A549 (cell line): ENCODE data around the gene SCTR. TPM values are rescaled to one million over a fixed set of nuclear protein-coding genes. Genes with fewer than 3 reads are reported as not detected.

Experiments
- ATAC-seq, 2 experiments: fragments of 200-7000 bp in 1 of 2; fragments of >200 bp in 1 of 2; cut with Nextera tagmentation in 1 of 2; cut with Tn5 transposase in 1 of 2; 3 replicates each; pipeline versions ENCODE4 v1.8.0 to v1.9.1; 2018 to 2020; ENCODE audit warnings: mild to moderate bottlenecking in 1 of 2, moderate library complexity in 1 of 2
- CTCF ChIA-PET: fragments of 300-600 bp; sonication (Branson Sonifier 250); formaldehyde crosslinking; extraction: SDS; loops from one replicate; lab custom pipeline; 2021; ENCODE audit warnings: antibody characterized with exemption, inconsistent platforms; lab: Yijun Ruan, JAX
- POLR2A ChIA-PET: fragments of 350-600 bp; formaldehyde crosslinking; extraction: SDS; loops from one replicate; lab custom pipeline; 2021; ENCODE audit warnings: antibody characterized with exemption, inconsistent platforms; lab: Yijun Ruan, JAX
- DNase-seq, 2 experiments: peaks; one replicate each; pipeline versions ENCODE4 v3.0.0 to v3.0.0-alpha.2; 2011 to 2016; ENCODE audit warnings: low read depth in 1 of 2, low spot score in 1 of 2
- FAIRE-seq: peaks from 2 replicates; lab custom pipeline; 2011; peaks lifted over from hg19 to GRCh38; lab: Jason Lieb, UNC
- H3K27ac ChIP-seq, 2 experiments: fragments of >200 bp; sonication (Bioruptor Twin); formaldehyde crosslinking; 3 replicates each; pipeline ENCODE4 v1.5.1; 2016 to 2017
- H3K4me1 ChIP-seq: fragments of >200 bp; sonication (Bioruptor Twin); formaldehyde crosslinking; 3 replicates; pipeline ENCODE4 v1.6.1; 2016
- H3K4me2 ChIP-seq: fragments of >200 bp; sonication (Bioruptor Twin); formaldehyde crosslinking; 3 replicates; pipeline ENCODE4 v1.6.1; 2016
- H3K4me3 ChIP-seq: fragments of >200 bp; sonication (Bioruptor Twin); formaldehyde crosslinking; 3 replicates; pipeline ENCODE4 v1.5.1; 2016
- H3K9me3 ChIP-seq: fragments of >200 bp; sonication (Bioruptor Twin); formaldehyde crosslinking; 3 replicates; pipeline ENCODE4 v1.6.1; 2016
- CBX8 ChIP-seq: fragments of 200-600 bp; sonication (generic); IDR thresholded peaks from 2 replicates; pipeline ENCODE4 v1.6.1; 2016
- CHD4 ChIP-seq: fragments of 200-600 bp; sonication (generic); IDR thresholded peaks from 2 replicates; pipeline ENCODE4 v1.6.1; 2016; ENCODE audit warnings: antibody characterized with exemption, mild to moderate bottlenecking, borderline replicate concordance
- EHF ChIP-seq: fragments of 250-450 bp; sonication (Bioruptor Pico); IDR thresholded peaks from 2 replicates; pipeline ENCODE4 v1.5.0; 2020; ENCODE audit warnings: mild to moderate bottlenecking
- EHMT2 ChIP-seq: fragments of 200-600 bp; sonication (generic); IDR thresholded peaks from 2 replicates; pipeline ENCODE4 v1.6.1; 2016; ENCODE audit warnings: antibody characterized with exemption, low read depth, mild to moderate bottlenecking, moderate library complexity
- FOXS1 ChIP-seq: fragments of 250-450 bp; sonication (Bioruptor Pico); IDR thresholded peaks from 2 replicates; pipeline ENCODE4 v1.5.0; 2020; ENCODE audit warnings: mild to moderate bottlenecking, moderate library complexity
- GATA3 ChIP-seq: IDR thresholded peaks from 2 replicates; pipeline ENCODE4 v1.6.1; 2012; ENCODE audit warnings: borderline replicate concordance
- HEYL ChIP-seq: fragments of 250-450 bp; sonication (Bioruptor Pico); IDR thresholded peaks from 2 replicates; pipeline ENCODE4 v1.8.0; 2021; ENCODE audit warnings: mild to moderate bottlenecking, moderate library complexity
- HOXB5 ChIP-seq: fragments of 250-450 bp; sonication (Bioruptor Pico); IDR thresholded peaks from 2 replicates; pipeline ENCODE4 v1.5.0; 2020; ENCODE audit warnings: mild to moderate bottlenecking, moderate library complexity
- JUNB ChIP-seq: fragments of >200 bp; sonication (Bioruptor Twin); formaldehyde crosslinking; IDR thresholded peaks from 2 replicates; pipeline ENCODE4 v1.6.1; 2016
- KDM1A ChIP-seq: fragments of 200-600 bp; sonication (generic); IDR thresholded peaks from 2 replicates; pipeline ENCODE4 v1.6.1; 2016; ENCODE audit warnings: low read depth, mild to moderate bottlenecking
- KDM5A ChIP-seq: fragments of 200-600 bp; sonication (generic); IDR thresholded peaks from 2 replicates; pipeline ENCODE4 v1.6.1; 2016; ENCODE audit warnings: antibody characterized with exemption, mild to moderate bottlenecking
- MAFK ChIP-seq: fragments of 450-650 bp; IDR thresholded peaks from 2 replicates; pipeline ENCODE4 v1.6.1; 2014; ENCODE audit not compliant: partially characterized antibody
- MYC ChIP-seq: IDR thresholded peaks from 2 replicates; pipeline ENCODE4 v1.6.1; 2012; ENCODE audit warnings: mild to moderate bottlenecking, inconsistent platforms, low read length, improper control_type of control experiment, borderline replicate concordance
- NPAS2 ChIP-seq: fragments of 250-450 bp; sonication (Bioruptor Pico); IDR thresholded peaks from 2 replicates; pipeline ENCODE4 v1.8.0; 2022; ENCODE audit warnings: mild to moderate bottlenecking, moderate library complexity, borderline replicate concordance
- NR3C1 ChIP-seq: fragments of >200 bp; sonication (Bioruptor Twin); formaldehyde crosslinking; IDR thresholded peaks from 3 replicates; pipeline ENCODE4 v1.6.1; 2017
- PHF8 ChIP-seq: fragments of 200-600 bp; sonication (generic); IDR thresholded peaks from 2 replicates; pipeline ENCODE4 v1.6.1; 2016; ENCODE audit warnings: low read depth, mild to moderate bottlenecking, antibody characterized with exemption, moderate library complexity, borderline replicate concordance
- RAD21 ChIP-seq, 2 experiments: fragments of >200 bp in 1 of 2; sonication (Bioruptor Twin) in 1 of 2; formaldehyde crosslinking in 1 of 2; IDR thresholded peaks in 1 of 2; conservative IDR thresholded peaks in 1 of 2; 2 replicates in 1 of 2; 3 replicates in 1 of 2; pipeline ENCODE4 v1.6.1; 2012 to 2018; ENCODE audit warnings: inconsistent platforms in 1 of 2
- RCOR1 ChIP-seq: fragments of 150-350 bp; IDR thresholded peaks from 2 replicates; pipeline ENCODE4 v1.6.1; 2014; ENCODE audit warnings: antibody characterized with exemption, low read length, low read depth
- RNF2 ChIP-seq: fragments of 200-600 bp; sonication (generic); IDR thresholded peaks from 2 replicates; pipeline ENCODE4 v1.6.1; 2016; ENCODE audit warnings: low read depth, mild to moderate bottlenecking, antibody characterized with exemption, moderate library complexity, borderline replicate concordance
- TFCP2L1 ChIP-seq: fragments of 250-450 bp; sonication (Bioruptor Pico); IDR thresholded peaks from 2 replicates; pipeline ENCODE4 v1.5.0; 2021; ENCODE audit warnings: mild to moderate bottlenecking
- TP53 ChIP-seq: fragments of 250-450 bp; sonication (Bioruptor Pico); IDR thresholded peaks from 2 replicates; pipeline ENCODE4 v1.5.0; 2021; ENCODE audit warnings: mild to moderate bottlenecking, moderate library complexity
- USF2 ChIP-seq: fragments of 450-650 bp; IDR thresholded peaks from 2 replicates; pipeline ENCODE4 v1.6.1; 2014; ENCODE audit warnings: antibody characterized with exemption
- ZFP36 ChIP-seq: fragments of 450-650 bp; IDR thresholded peaks from 2 replicates; pipeline ENCODE4 v1.6.1; 2014; ENCODE audit warnings: borderline replicate concordance; ENCODE audit not compliant: partially characterized antibody
- WGBS: methylation state at CpG from one replicate; pipeline ENCODE4 v1.1.6; 2017; ENCODE audit errors: missing lambda C conversion rate; 5-methylcytosine and 5-hydroxymethylcytosine counted together
- polyA plus RNA-seq, 4 experiments: library from polyadenylated mRNA; depleted of rRNA in 3 of 4; stranded (reverse); fragments of >200 nt; fragmentation: RNase III in 1 of 4; extraction: RNeasy Plus Mini Kit Qiagen cat#74134 plus additional on column Dnase treatment in 1 of 4; gene quantifications; 2 replicates in 3 of 4; 3 replicates in 1 of 4; pipeline ENCODE4 v1.2.3, GENCODE V29; 2011 to 2017

Gene SCTR
- polyA plus RNA-seq, 2 of the 4 experiments (the other 2 are of a cell fraction) = not detected

GRCh38 chr2:119464981-119465380, 59.3 kb downstream of the SCTR start:
- no peak for FAIRE-seq
- ChIA-PET POLR2A (no interaction called here), CTCF (interaction anchor here (9.9 kb wide), 1 partner anchor 12 kb away, joined by 72 read pairs; no protein-coding TSS in a partner anchor)
- Histone ChIP-seq H3K9me3 (no peaks in the 10 kb centered on the region), H3K4me2 (no peak overlapping the region), H3K4me3 (no peak overlapping the region), H3K27ac (no peak overlapping the region), H3K4me1 (no peaks in the 10 kb centered on the region)
- TF ChIP-seq USF2 (peak; percentile 63), ZFP36 (no peak), KDM5A (no peak)
- 73% methylated on average over 4 of the region's 4 CpGs for WGBS
- DNase-seq = peak in 1 of 2 experiments; percentile 20
- peak in 1 of 2 experiments; percentile 78; a peak in 3 of 6 replicates for ATAC-seq

DNA sequence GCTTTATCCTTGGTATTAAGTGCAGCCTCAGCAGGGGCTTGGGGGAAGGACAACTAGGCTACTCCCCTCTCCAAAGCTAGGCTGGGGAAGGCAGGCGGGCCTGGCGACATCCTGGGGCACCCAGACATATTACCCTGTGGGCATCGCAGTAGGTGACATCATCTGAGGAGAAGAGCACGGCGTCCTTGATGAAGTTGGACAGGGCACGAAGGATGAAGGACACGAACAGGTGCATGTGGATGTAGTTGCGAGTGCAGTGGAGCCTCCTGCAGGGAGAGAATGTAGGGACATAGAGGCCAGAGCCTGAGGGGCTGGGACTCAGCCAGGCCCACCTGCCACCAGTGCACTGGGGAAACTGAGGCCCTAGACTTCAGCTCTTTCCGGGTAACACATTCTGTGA, 60.3 kb downstream of the SCTR start:
- DNase-seq (no peak), ATAC-seq (no peak), FAIRE-seq (no peak)
- POLR2A ChIA-PET = no interaction called here
- Histone ChIP-seq H3K9me3 (no peaks in the 10 kb centered on the region), H3K27ac (no peak overlapping the region), H3K4me2 (no peak overlapping the region), H3K4me1 (no peaks in the 10 kb centered on the region), H3K4me3 (no peak overlapping the region)
- 84% methylated on average over 9 of the region's 9 CpGs for WGBS
- TF ChIP-seq MYC (no peak), NPAS2 (CRISPR knock-in tag) (no peak), TFCP2L1 (no peak), ZFP36 (no peak), JUNB (no peak), CHD4 (no peak), EHMT2 (no peak), PHF8 (no peak), RAD21 (conservative IDR thresholded peaks at IDR 0.05 in 1 of 2, IDR thresholded peaks at IDR 0.05 in 1 of 2) (no peak), NR3C1 (no peak), KDM1A (no peak), GATA3 (no peak), TP53 (CRISPR knock-in tag) (no peak), HOXB5 (CRISPR knock-in tag) (no peak), CBX8 (no peak), USF2 (no peak), FOXS1 (CRISPR knock-in tag) (no peak), MAFK (no peak)
- CTCF ChIA-PET = interaction anchor here (0.7 to 9.9 kb wide), 3 partner anchors 13 to 30 kb away, joined by 3 to 72 read pairs (median 3); no protein-coding TSS in a partner anchor

DNA sequence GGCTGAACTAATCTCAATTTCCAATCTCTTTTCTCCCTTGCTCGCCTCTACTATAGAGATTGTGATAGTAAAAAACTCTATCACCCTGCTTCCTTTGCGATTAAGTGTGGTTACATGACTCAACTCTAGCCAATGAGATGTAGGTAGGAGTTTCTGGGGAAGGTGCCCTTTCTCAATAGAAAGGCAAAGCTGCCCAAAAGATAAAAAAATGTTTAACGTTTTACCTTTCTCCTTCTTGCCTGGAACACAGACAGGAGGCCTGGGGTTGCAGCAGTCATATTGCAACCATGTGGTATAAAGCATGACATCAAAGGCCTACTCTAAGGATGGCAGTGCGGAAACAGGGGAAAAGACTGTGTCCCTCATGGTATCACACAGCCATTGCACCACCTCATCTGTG, 61.1 kb downstream of the SCTR start:
- H3K27ac ChIP-seq = no peak overlapping the region
- ATAC-seq = no peak
- no peaks in the 10 kb centered on the region for H3K9me3 ChIP-seq
- H3K4me2 ChIP-seq = no peak overlapping the region
- no peak for DNase-seq
- H3K4me3 ChIP-seq = no peak overlapping the region
- no peaks in the 10 kb centered on the region for H3K4me1 ChIP-seq
- TF ChIP-seq NR3C1 = no peak
- TF ChIP-seq HEYL = no peak
- no peak for TF ChIP-seq RCOR1
- TF ChIP-seq EHF = no peak
- no peak for TF ChIP-seq RNF2
- ChIA-PET CTCF (interaction anchor here (9.9 kb wide), 1 partner anchor 14 kb away, joined by 72 read pairs; no protein-coding TSS in a partner anchor), POLR2A (no interaction called here)
- WGBS = 36% methylated on average over 4 of the region's 4 CpGs
- no peak for FAIRE-seq
